ENCODE results near the gene USP2.

GRCh38 chr11:119426142-119426541 lies 44.7 kb upstream of the USP2 start:
- TF ChIP-seq TARDBP (IDR thresholded peaks at IDR 0.05) = no peak
- TF ChIP-seq BHLHE40 (IDR thresholded peaks at IDR 0.05; ENCODE audit: borderline replicate concordance) = no peak
- no peak for TF ChIP-seq FOXA1 (IDR thresholded peaks at IDR 0.05)
- no peak for TF ChIP-seq NFRKB (IDR thresholded peaks at IDR 0.05)
- no peak for TF ChIP-seq SP1 (IDR thresholded peaks at IDR 0.05)
- TF ChIP-seq ARNT (IDR thresholded peaks at IDR 0.05) = no peak
- no peak for TF ChIP-seq FOXM1 (IDR thresholded peaks at IDR 0.05; ENCODE audit: borderline replicate concordance)
